Smooth muscle cell (in vitro differentiated cells): Measurements from ENCODE around the gene AHNAK. TPM values are rescaled to one million over a fixed set of nuclear protein-coding genes. Genes with fewer than 3 reads are reported as not detected.
"Not testable (repeated sequence)": the region's sequence is repeated elsewhere in the genome, so short reads cannot be mapped to it uniquely, and the experiment has no call there.

Source experiments
- DNase-seq: peaks from one replicate; lab custom pipeline; 2025; ENCODE audit not compliant: unreplicated experiment; lab: John Stamatoyannopoulos, UW
- H2AFZ ChIP-seq: fragments of 200-600 bp; sonication (generic); 2 replicates; pipeline ENCODE4 v1.6.0; 2016; ENCODE audit warnings: antibody characterized with exemption, low read depth, mild to moderate bottlenecking
- H3F3A ChIP-seq: fragments of 200-600 bp; sonication (generic); 2 replicates; pipeline ENCODE4 v1.6.0; 2017; ENCODE audit warnings: antibody characterized with exemption, low read depth
- H3K27ac ChIP-seq: fragments of 200-600 bp; sonication (generic); 2 replicates; pipeline ENCODE4 v1.5.1; 2016; ENCODE audit warnings: low read depth, mild to moderate bottlenecking
- H3K27me3 ChIP-seq: fragments of 200-600 bp; sonication (generic); 2 replicates; pipeline ENCODE4 v1.6.1; 2016; ENCODE audit warnings: low read depth, mild to moderate bottlenecking
- H3K36me3 ChIP-seq: fragments of 200-600 bp; sonication (generic); 2 replicates; pipeline ENCODE4 v1.5.1; 2016; ENCODE audit warnings: low read depth
- H3K4me1 ChIP-seq: fragments of 200-600 bp; sonication (generic); 2 replicates; pipeline ENCODE4 v1.5.1; 2016; ENCODE audit warnings: low read depth
- H3K4me2 ChIP-seq: fragments of 200-600 bp; sonication (generic); 2 replicates; pipeline ENCODE4 v1.6.0; 2016; ENCODE audit warnings: mild to moderate bottlenecking
- H3K4me3 ChIP-seq: fragments of 200-600 bp; sonication (generic); 2 replicates; pipeline ENCODE4 v1.5.1; 2016; ENCODE audit warnings: mild to moderate bottlenecking
- H3K79me2 ChIP-seq: fragments of 200-600 bp; sonication (generic); 2 replicates; pipeline ENCODE4 v1.6.0; 2016; ENCODE audit warnings: low read depth, mild to moderate bottlenecking
- H3K9ac ChIP-seq: fragments of 200-600 bp; sonication (generic); 2 replicates; pipeline ENCODE4 v1.6.0; 2016; ENCODE audit warnings: low read depth
- H3K9me3 ChIP-seq: fragments of 200-600 bp; sonication (generic); replicated peaks from 2 replicates; pipeline ENCODE4 v1.5.1; 2016; ENCODE audit warnings: low read depth
- H4K20me1 ChIP-seq: fragments of 200-600 bp; sonication (generic); 2 replicates; pipeline ENCODE4 v1.6.0; 2016; ENCODE audit warnings: low read depth
- CTCF ChIP-seq: fragments of 200-600 bp; sonication (generic); IDR thresholded peaks from 2 replicates; pipeline ENCODE4 v1.5.1; 2017; ENCODE audit warnings: borderline replicate concordance, mild to moderate bottlenecking, antibody characterized with exemption; ENCODE audit not compliant: insufficient read depth, poor library complexity, severe bottlenecking
- WGBS: methylation state at CpG from one replicate; pipeline ENCODE4 v1.1.7; 2016; ENCODE audit warnings: low lambda C conversion rate; 5-methylcytosine and 5-hydroxymethylcytosine counted together
- polyA plus RNA-seq: library from polyadenylated mRNA; unstranded; fragments of >200 nt; fragmentation: Nextera tagmentation; extraction: Ambion mirVana; gene quantifications from 2 replicates; pipeline ENCODE4 v1.2.1, GENCODE V29; 2016
- total RNA-seq: library from RNA; depleted of rRNA; stranded (reverse); fragments of >200 nt; gene quantifications from 2 replicates; pipeline ENCODE4 v1.2.3, GENCODE V29; 2014

The AHNAK gene
- total and polyA plus RNA-seq, 2 experiments from 2014 or later = 27.2 to 229 TPM

GRCh38 chr11:62588966-62589637, 42.5 kb upstream of the AHNAK start:
- 75% methylated on average over 18 of the region's 18 CpGs for WGBS
- peak overlapping the region; percentile 18 for H3K27ac ChIP-seq
- H3K79me2 ChIP-seq = peaks cover 18% of the 10 kb centered on the region

DNA sequence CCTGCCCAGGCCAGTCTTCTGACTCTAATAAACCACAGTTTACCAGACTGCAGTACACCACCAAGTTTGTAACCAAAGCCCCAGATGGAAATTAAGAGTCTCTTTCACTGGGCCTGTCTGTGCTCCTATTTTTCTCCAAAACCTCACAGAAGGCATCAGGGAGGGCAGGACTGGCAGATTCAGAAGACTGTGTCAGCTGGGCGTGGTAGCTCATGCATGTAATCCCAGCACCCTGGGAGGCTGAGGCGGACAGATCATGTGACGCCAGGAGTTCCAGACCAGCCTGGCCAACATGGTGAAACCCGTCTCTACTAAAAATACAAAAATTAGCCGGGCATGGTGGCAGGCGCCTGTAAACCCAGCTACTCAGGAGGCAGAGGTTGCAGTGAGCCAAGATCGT, 38.8 kb upstream of the AHNAK start:
- 99% methylated on average over 7 of the region's 7 CpGs for WGBS
- not testable (repeated sequence) for H3K4me1 ChIP-seq, H3F3A ChIP-seq, H3K27ac ChIP-seq, H3K9ac ChIP-seq, H3K4me3 ChIP-seq, H3K36me3 ChIP-seq, H3K9me3 ChIP-seq, H3K27me3 ChIP-seq, DNase-seq, H3K4me2 ChIP-seq, H4K20me1 ChIP-seq, H2AFZ ChIP-seq
- peaks cover 17% of the 10 kb centered on the region for H3K79me2 ChIP-seq

More at GRCh38 chr11:62588966-62589637, 42.5 kb upstream of the AHNAK start:
- Histone ChIP-seq H3K4me2 (no peak overlapping the region), H4K20me1 (no peaks in the 10 kb centered on the region), H2AFZ (no peak overlapping the region), H3K9me3 (no peaks in the 10 kb centered on the region), H3K4me3 (no peak overlapping the region), H3K36me3 (no peaks in the 10 kb centered on the region), H3K9ac (no peak overlapping the region), H3F3A (peaks cover 14% of the 10 kb centered on the region), H3K4me1 (no peaks in the 10 kb centered on the region), H3K27me3 (no peaks in the 10 kb centered on the region)
- TF ChIP-seq CTCF = peak; percentile 29
- no peak for DNase-seq

DNA sequence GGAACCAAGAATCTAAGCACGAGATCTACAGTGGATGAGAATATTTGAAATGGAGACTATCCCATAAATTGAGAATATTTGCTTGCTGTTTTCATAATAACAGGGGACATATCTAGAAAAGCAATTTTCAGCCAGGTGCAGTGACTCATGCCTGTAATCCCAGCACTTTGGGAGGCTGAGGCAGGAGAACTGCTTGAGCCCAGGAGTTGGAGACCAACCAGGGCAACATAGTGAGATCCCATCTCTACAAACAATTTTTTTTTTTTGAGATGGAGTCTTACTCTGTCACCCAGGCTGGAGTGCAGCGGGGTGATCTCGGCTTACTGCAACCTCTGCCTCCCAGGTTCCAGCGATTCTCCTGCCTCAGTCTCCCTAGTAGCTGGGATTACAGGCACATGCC, 35.1 kb upstream of the AHNAK start:
- not testable (repeated sequence) for H3K4me2 ChIP-seq, H3K27me3 ChIP-seq, DNase-seq, H2AFZ ChIP-seq, H3K4me1 ChIP-seq, H3K9me3 ChIP-seq, H3F3A ChIP-seq, H3K27ac ChIP-seq, H3K9ac ChIP-seq, H3K4me3 ChIP-seq, H3K36me3 ChIP-seq, H3K79me2 ChIP-seq, H4K20me1 ChIP-seq
- WGBS = 97% methylated on average over 4 of the region's 4 CpGs

- Histone ChIP-seq H3K9me3 (no peaks in the 10 kb centered on the region), H3F3A (peaks cover 5% of the 10 kb centered on the region), H3K27ac (no peak overlapping the region), H3K36me3 (peaks cover 3% of the 10 kb centered on the region), H2AFZ (no peak overlapping the region), H3K4me3 (no peak overlapping the region), H3K4me2 (no peak overlapping the region), H3K4me1 (no peaks in the 10 kb centered on the region), H3K79me2 (peaks cover 10% of the 10 kb centered on the region), H4K20me1 (no peaks in the 10 kb centered on the region), H3K27me3 (no peaks in the 10 kb centered on the region), H3K9ac (no peak overlapping the region)
- no peak for DNase-seq
- 92% methylated on average over 17 of the region's 18 CpGs for WGBS
- no peak for TF ChIP-seq CTCF
Observed at GRCh38 chr11:62580959-62581715, 34.5 kb upstream of the AHNAK start.
